Daoy (cell line): Measurements from ENCODE around the gene CCDC92. TPM values are rescaled to one million over a fixed set of nuclear protein-coding genes. Genes with fewer than 3 reads are reported as not detected.

ENCODE experiments used
- DNase-seq: peaks from one replicate; pipeline ENCODE4 v3.0.0-alpha.2; 2015; ENCODE audit warnings: low read depth
- total RNA-seq: library from RNA; depleted of rRNA; stranded (reverse); fragments of >200 nt; shearing (Covaris generic); gene quantifications from 2 replicates; pipeline ENCODE4 v1.2.3, GENCODE V29; 2014

Gene CCDC92
- total RNA-seq, 1 experiment from 2014 or later, result 7.7 TPM

GRCh38 chr12:123976227-123976826, 3.7 kb upstream of the CCDC92 start:
- DNase-seq, result no peak

GRCh38 chr12:123973552-123974341, 1.1 kb upstream of the CCDC92 start:
- peak; percentile 31 for DNase-seq

- peak; percentile 49 for DNase-seq
These were observed 718 bp downstream of the CCDC92 start for GRCh38 chr12:123971770-123972456.

- no peak for DNase-seq
These were observed 1.2 kb downstream of the CCDC92 start for GRCh38 chr12:123971449-123971769.

- DNase-seq, result no peak
These were observed 5.5 kb downstream of the CCDC92 start for GRCh38 chr12:123967121-123967586.

GRCh38 chr12:123966596-123966995, 6.0 kb downstream of the CCDC92 start:
- DNase-seq, result peak; percentile 19

GRCh38 chr12:123965382-123965781, 7.2 kb downstream of the CCDC92 start:
- DNase-seq, result no peak

GRCh38 chr12:123963821-123964220, 8.8 kb downstream of the CCDC92 start:
- DNase-seq, result no peak

GRCh38 chr12:123962513-123962912, 10.1 kb downstream of the CCDC92 start:
- DNase-seq, result no peak

GRCh38 chr12:123961585-123962345, 10.9 kb downstream of the CCDC92 start:
- DNase-seq, result no peak

- no peak for DNase-seq
These were observed 11.8 kb downstream of the CCDC92 start for GRCh38 chr12:123960856-123961255.

- no peak for DNase-seq
These were observed 12.4 kb downstream of the CCDC92 start for GRCh38 chr12:123960029-123960735.

GRCh38 chr12:123958876-123959275, 13.8 kb downstream of the CCDC92 start:
- no peak for DNase-seq

GRCh38 chr12:123958462-123958861, 14.2 kb downstream of the CCDC92 start:
- no peak for DNase-seq

- DNase-seq, result no peak
These were observed 15.4 kb downstream of the CCDC92 start for GRCh38 chr12:123957196-123957595.

- no peak for DNase-seq
These were observed 16.4 kb downstream of the CCDC92 start for GRCh38 chr12:123956249-123956648.

- DNase-seq, result no peak
These were observed 17.8 kb downstream of the CCDC92 start for GRCh38 chr12:123954647-123955350.

- DNase-seq, result no peak
These were observed 20.6 kb downstream of the CCDC92 start for GRCh38 chr12:123952037-123952436.

GRCh38 chr12:123951467-123951866, 21.2 kb downstream of the CCDC92 start:
- no peak for DNase-seq

- no peak for DNase-seq
These were observed 21.9 kb downstream of the CCDC92 start for GRCh38 chr12:123950476-123951349.
